Stimulated activated CD8-positive, alpha-beta memory T cell treated with anti-CD3 and anti-CD28 coated beads, Interleukin-4, amount 100 ng/mL, for 4 hours (primary cell): ENCODE measurements around the gene TAS2R8.

Source experiments
- DNase-seq, 2 donors: peaks; one replicate each; pipeline ENCODE4 v3.0.0-alpha.2; 2020; ENCODE audit warnings: low read depth in 2 of 2, low spot score in 1 of 2

Gene TAS2R8

DNA sequence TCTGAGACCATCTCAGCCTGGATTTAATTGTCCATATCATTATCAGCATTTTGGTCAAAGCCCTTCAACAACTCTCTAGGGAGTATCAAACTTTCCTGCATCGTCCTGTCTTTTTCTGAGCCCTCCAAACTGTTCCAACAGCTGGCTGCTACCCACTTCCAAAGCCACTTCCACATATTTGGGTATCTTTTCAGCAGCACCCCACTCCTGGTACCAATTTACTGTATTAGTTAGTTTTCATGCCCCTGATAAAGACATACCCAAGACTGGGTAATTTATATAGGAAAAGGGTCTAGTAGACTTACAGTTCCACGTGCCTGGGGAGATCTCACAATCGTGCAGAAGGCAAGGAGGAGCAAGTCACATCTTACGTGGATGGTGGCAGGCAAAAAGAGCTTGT is 50.9 kb downstream of the TAS2R8 start:
- no peak for DNase-seq
